Measurements from ENCODE around the gene GPC6. TPM values are rescaled to one million over a fixed set of nuclear protein-coding genes. Genes with fewer than 3 reads are reported as not detected.

GPC6 gene
- total RNA-seq, 1 experiment from 2014 or later = not detected

- no peaks in the 10 kb centered on the region; the same call in 1 of the 2 replicates for H3K9me2 ChIP-seq (ENCODE audit: insufficient read depth)
- H3K79me2 ChIP-seq (ENCODE audit: low read depth) = no peaks in the 10 kb centered on the region
- no peaks in the 10 kb centered on the region for H3K4me1 ChIP-seq (replicated peaks; ENCODE audit: insufficient read depth)
- H3F3A ChIP-seq (ENCODE audit: insufficient read depth, low read depth) = no peaks in the 10 kb centered on the region
- H3K36me3 ChIP-seq (ENCODE audit: low read depth) = no peaks in the 10 kb centered on the region
- no TSS peak for BruUV-seq (replicated peaks)
- no peak overlapping the region for H3K4me2 ChIP-seq
- intact Hi-C loops (cut with micrococcal nuclease; ENCODE audit: unreplicated experiment) = no loop called here
- no peak for TF ChIP-seq CTCF (conservative IDR thresholded peaks at IDR 0.05)
- H4K20me1 ChIP-seq (ENCODE audit: insufficient read depth) = no peaks in the 10 kb centered on the region
- no peak overlapping the region for H2AFZ ChIP-seq
- H3K4me3 ChIP-seq = no peak overlapping the region
- no peak overlapping the region for H3K27ac ChIP-seq
- POLR2A ChIA-PET (ENCODE audit: unreplicated experiment) = no interaction called here
- H3K27me3 ChIP-seq (ENCODE audit: insufficient read depth, low read depth) = no peaks in the 10 kb centered on the region
- no peak for DNase-seq
- no peaks in the 10 kb centered on the region for H3K9me3 ChIP-seq (ENCODE audit: insufficient read depth, low read depth)
- CTCF ChIA-PET = no interaction called here
These were observed 276.5 kb downstream of the GPC6 start for GRCh38 chr13:93502987-93503615.

- Histone ChIP-seq H4K20me1 (ENCODE audit: insufficient read depth) (no peaks in the 10 kb centered on the region), H2AFZ (no peak overlapping the region), H3F3A (ENCODE audit: insufficient read depth, low read depth) (no peaks in the 10 kb centered on the region), H3K27ac (no peak overlapping the region), H3K36me3 (ENCODE audit: low read depth) (no peaks in the 10 kb centered on the region), H3K27me3 (ENCODE audit: insufficient read depth, low read depth) (no peaks in the 10 kb centered on the region), H3K9me2 (ENCODE audit: insufficient read depth) (no peaks in the 10 kb centered on the region; the same call in 1 of the 2 replicates), H3K4me1 (replicated peaks; ENCODE audit: insufficient read depth) (no peaks in the 10 kb centered on the region), H3K4me2 (no peak overlapping the region), H3K9me3 (ENCODE audit: insufficient read depth, low read depth) (no peaks in the 10 kb centered on the region), H3K79me2 (ENCODE audit: low read depth) (no peaks in the 10 kb centered on the region), H3K4me3 (no peak overlapping the region)
- ChIA-PET CTCF (no interaction called here), POLR2A (ENCODE audit: unreplicated experiment) (no interaction called here)
- no TSS peak for BruUV-seq (replicated peaks)
- TF ChIP-seq CTCF (conservative IDR thresholded peaks at IDR 0.05) (no peak), EZH2 (IDR thresholded peaks at IDR 0.05; ENCODE audit: low read depth) (no peak)
- DNase-seq = no peak
- intact Hi-C loops (cut with micrococcal nuclease; ENCODE audit: unreplicated experiment) = no loop called here
These were observed 278.7 kb downstream of the GPC6 start for GRCh38 chr13:93505104-93505952.

GRCh38 chr13:93511011-93511410, 284.4 kb downstream of the GPC6 start:
- Histone ChIP-seq H3K27me3 (ENCODE audit: insufficient read depth, low read depth) (no peaks in the 10 kb centered on the region), H3F3A (ENCODE audit: insufficient read depth, low read depth) (no peaks in the 10 kb centered on the region), H3K4me1 (replicated peaks; ENCODE audit: insufficient read depth) (no peaks in the 10 kb centered on the region), H4K20me1 (ENCODE audit: insufficient read depth) (no peaks in the 10 kb centered on the region), H3K27ac (no peak overlapping the region), H3K4me2 (no peak overlapping the region), H3K79me2 (ENCODE audit: low read depth) (no peaks in the 10 kb centered on the region), H3K4me3 (no peak overlapping the region), H3K9me2 (ENCODE audit: insufficient read depth) (no peaks in the 10 kb centered on the region), H3K9me3 (ENCODE audit: insufficient read depth, low read depth) (no peaks in the 10 kb centered on the region), H2AFZ (no peak overlapping the region), H3K36me3 (ENCODE audit: low read depth) (no peaks in the 10 kb centered on the region)
- no TSS peak for BruUV-seq (replicated peaks)
- TF ChIP-seq EZH2 (IDR thresholded peaks at IDR 0.05; ENCODE audit: low read depth) (no peak), CTCF (conservative IDR thresholded peaks at IDR 0.05) (no peak)
- intact Hi-C loops (cut with micrococcal nuclease; ENCODE audit: unreplicated experiment) = no loop called here
- no peak for DNase-seq
- ChIA-PET POLR2A (ENCODE audit: unreplicated experiment) (no interaction called here), CTCF (no interaction called here)
